HG02588 (cell line): ENCODE data around the gene TAOK2.

Experiments
- ATAC-seq: cut with Tn5 transposase; IDR thresholded peaks from one replicate; pipeline ENCODE4 v1.9.1; 2021; ENCODE audit warnings: mild to moderate bottlenecking, moderate library complexity; ENCODE audit not compliant: unreplicated experiment

Gene TAOK2

DNA sequence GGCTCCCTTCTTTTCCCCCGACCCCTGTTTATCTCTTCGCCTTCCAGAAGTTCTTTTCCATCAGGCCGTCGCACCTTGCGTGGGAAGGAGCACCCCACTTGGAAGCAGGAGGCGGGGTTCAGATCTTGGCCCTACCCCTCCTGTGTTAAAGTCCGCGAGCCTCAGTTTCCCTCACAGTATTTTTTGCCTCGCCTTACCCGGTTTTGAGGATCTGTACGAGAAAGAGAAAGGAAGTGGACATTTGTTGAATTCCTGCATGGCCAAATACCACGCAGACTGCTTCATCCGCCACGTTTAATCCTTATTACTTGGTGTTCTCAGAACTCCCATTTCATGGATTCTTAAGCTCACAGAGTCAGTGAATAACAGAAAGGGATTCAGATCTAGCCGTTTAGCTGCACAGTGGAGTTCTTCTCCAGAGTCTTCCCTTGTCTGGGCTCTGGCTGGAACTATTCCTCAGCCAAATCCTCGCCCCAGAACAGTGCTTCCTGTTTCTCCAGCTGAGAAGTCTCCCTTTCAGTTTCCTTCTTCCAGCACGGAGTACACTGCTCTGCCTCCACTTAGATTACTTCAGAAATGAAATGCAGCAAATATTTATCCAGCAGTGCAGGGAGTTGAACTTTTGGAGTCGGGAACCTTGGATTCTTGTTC is 11.2 kb upstream of the TAOK2 start:
- ATAC-seq: no peak

DNA sequence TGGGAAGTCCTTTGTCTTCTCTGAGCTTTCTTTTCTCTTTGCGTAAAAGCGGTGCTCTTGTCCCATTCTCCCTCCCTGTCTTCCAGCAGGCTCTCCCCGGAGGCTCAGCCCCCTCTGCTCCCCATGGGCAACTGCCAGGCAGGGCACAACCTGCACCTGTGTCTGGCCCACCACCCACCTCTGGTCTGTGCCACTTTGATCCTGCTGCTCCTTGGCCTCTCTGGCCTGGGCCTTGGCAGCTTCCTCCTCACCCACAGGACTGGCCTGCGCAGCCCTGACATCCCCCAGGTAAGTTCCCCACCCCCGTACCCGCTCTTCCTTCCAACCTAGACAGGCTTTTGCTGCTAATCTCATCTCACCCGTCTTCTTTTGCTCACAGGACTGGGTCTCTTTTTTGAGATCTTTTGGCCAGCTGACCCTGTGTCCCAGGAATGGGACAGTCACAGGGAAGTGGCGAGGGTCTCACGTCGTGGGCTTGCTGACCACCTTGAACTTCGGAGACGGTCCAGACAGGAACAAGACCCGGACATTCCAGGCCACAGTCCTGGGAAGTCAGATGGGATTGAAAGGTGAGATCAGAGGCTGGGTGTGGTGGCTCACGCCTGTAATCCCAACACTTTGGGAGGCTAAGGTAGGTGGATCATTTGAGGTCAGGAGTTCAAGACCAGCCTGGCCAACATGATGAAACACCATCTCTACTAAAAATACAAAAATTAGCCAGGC is 10.5 kb upstream of the TAOK2 start:
- no peak for ATAC-seq

DNA sequence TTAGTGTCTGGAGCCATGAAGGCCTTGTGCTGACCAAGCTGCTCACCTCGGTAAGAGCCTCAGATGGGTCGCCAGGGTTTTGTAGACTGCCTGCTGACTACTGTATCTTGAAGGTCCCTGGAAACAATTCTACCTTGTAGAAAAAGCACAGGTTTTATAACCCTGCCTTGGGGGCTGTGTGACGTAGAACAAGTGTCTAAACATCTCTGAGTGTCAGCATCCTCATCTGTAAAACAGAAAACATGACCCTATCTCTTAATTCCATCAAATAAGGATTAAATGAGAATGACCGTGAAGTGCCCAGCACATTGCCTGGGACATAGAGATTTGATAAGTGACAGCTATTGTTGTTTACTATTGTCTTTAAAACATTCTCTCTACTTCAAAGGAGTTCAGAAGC is 5.5 kb upstream of the TAOK2 start:
- no peak for ATAC-seq

DNA sequence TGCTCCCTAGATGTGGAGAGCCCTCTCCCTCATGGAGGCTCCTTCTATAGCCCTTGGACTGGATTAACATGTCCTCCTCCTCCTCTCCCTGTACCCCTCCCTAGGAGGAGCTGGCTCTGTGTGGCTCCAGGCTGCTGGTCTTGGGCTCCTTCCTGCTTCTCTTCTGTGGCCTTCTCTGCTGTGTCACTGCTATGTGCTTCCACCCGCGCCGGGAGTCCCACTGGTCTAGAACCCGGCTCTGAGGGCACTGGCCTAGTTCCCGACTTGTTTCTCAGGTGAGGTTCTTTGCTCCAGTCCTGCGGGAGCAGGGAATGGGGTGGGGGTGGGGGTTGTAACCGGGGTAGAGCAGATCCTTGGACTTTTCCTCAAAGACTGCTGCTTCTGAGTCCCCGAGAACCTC is 2.4 kb upstream of the TAOK2 start:
- no peak for ATAC-seq

DNA sequence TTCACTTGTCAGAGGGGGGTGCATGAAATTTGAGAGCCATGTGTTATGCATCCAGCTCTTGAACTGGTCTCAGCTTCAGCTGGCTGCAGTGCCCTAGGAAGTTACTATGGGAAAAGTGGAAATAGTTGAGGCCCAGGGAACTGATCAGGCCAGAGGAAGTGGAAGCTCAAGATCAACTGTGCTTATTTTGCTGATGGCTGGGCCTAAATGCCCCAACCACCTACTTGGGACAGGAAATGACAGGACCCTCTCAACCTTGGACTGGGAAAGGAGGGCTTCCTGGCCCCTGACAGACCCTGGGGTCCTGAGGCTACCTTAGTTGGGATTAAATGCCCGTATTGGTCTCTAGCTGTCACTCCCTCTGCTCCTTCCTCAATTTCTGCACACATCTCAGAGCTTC is 1.2 kb upstream of the TAOK2 start:
- ATAC-seq: no peak

DNA sequence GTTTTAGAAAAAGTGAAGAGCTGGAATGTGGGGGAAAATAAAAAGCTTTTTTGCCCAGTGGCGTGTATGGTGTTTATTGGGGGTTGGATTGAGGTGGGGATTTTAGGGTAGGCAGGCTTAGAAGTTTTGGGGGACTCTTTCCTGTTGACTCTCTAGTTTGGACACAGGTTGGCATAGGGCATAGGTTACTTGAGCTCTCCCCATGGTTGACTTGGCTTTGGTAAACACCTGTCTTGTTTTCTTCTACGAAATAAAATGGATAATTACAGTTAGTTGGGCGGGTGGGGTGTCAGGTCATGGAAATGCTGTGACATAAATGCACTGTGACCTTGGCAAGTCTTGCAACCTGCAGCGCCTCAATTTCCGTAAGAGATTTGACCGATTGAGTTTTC is 680 bp upstream of the TAOK2 start:
- no peak for ATAC-seq

DNA sequence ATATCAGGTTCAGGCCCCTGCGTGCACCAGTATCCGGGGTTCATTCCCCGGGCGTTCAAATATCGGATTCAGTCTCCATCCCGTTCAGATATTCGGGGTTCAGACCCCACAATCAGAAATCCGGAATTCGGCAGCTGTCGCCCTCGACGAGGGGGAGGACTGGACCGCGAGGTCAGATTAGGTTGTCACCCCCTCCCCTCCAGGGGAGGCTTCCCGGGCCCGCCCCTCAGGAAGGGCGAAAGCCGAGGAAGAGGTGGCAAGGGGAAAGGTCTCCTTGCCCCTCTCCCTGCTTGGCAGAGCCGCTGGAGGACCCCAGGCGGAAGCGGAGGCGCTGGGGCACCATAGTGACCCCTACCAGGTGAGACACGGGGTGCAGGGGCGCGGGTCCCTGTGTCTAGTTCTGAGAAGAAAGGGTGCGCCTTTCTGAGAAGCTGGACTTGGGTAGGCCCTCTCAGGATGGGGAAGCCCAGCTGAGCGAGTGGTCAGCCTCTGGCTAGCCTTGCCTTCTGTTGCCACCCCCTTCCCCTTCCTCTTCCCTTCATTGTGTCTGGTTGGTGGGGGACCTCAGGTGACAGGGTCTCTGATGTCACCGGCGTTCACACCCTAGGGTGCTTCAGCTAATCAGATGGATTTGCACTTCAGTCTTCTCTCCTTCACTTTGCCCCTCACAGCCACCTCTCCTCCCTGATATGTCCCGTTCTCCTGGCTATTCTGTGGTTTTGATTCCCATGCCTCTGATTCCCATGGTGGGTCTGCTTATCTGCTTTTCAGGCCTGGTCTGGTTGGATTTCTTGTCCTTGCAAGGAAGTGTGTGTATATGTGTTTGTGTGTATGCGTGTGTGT is 844 bp downstream of the TAOK2 start:
- ATAC-seq: no peak

DNA sequence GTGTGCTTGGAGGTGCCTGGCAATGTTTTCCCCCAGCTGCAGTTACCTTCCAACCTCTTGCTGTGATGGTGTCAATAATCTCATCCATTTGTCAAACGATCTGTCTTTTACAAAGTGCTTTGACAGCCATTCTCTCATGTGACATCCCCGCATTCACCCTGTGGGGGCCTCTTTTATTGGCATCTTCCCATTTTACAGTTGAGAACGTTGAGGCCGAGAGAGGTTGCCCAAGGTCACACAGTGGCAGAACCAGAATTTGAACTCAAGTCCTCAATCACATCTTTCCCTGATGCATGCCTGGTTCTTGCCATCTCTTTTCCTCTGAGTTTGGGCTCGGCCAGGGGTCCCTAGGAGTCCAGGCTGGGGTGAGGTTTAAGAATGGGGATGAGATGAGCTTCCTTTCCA is 1.5 kb downstream of the TAOK2 start:
- ATAC-seq: no peak

DNA sequence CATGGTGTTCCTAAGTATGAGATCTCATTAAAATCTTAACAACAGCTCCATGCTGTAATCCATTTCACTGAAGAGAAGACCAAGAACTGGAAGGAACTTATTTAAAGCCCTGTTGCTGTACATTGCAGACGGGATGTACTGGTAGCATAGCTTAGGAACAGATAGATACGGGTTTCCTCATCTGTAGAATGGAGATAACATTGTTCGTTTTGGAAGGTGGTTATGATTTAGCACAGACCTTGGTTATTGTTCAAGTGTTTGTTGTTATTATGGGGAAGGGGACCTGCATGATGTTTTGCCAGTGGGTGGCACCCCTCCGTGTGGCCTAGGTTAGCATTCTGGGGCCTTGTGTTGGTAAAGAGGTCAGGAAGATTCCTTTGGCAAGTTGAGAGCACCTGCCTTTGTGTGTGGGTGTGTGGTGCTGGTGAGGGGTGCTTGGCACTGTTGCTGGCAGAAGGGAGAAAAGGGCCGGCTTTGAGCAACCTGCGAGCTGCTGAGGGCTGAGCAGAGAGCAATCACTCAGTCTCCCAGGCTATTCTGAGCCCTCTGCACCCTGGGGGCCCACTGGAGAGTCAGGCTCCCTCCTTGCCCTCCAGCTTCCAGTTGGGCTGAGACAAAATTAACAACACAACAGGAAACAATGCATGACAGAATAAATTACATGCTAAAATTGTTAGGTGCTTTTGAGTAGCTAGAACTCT is 2.3 kb downstream of the TAOK2 start:
- no peak for ATAC-seq

DNA sequence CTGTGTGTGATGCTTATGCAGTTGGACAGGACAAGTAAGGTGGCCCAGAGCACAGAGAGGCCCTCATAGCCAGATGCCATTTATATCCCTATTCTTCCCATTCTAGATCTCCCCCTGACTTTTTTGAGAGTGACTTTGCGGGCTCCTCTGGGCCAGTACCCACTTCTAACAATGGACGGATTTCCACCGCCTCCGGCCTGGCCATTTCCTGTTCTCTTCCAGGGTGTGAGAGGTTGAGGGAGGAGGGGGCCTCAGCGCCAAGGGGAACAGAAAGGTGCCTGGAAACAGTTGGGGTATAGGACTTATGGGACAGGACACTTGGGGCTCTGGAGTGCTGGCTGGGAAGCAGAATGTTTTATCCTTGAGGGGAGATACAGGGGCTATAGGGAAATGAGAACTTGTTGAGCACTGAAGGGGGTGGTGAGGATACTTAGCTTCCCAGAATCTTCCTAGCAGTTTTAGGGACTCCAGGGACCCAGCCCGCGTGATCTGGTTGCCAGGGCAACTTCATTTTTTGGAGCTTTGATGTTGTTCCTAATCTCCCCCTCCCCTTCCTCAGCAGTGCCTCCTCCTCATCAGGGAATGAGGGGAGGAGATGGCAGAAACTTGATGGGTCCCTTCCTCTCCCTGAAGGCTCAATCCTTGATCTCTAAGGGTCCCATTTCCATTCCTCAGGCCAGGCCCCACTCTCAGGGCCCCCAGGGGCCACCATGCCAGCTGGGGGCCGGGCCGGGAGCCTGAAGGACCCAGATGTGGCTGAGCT is 3.6 kb downstream of the TAOK2 start:
- ATAC-seq: no peak

DNA sequence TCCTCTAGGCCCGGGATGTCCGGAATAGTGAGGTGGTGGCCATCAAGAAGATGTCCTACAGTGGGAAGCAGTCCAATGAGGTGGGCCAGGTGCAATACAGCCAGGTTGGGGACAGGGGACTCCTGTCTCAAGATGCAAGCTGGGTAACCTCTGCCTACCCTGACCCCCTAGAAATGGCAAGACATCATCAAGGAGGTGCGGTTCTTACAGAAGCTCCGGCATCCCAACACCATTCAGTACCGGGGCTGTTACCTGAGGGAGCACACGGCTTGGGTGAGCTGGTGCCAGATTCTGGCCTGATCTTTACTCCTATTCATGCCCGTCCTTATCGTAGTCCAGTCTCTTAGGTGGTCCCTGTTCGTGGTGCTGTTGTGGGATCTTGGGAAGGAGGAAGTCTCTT is 4.4 kb downstream of the TAOK2 start:
- ATAC-seq: no peak

DNA sequence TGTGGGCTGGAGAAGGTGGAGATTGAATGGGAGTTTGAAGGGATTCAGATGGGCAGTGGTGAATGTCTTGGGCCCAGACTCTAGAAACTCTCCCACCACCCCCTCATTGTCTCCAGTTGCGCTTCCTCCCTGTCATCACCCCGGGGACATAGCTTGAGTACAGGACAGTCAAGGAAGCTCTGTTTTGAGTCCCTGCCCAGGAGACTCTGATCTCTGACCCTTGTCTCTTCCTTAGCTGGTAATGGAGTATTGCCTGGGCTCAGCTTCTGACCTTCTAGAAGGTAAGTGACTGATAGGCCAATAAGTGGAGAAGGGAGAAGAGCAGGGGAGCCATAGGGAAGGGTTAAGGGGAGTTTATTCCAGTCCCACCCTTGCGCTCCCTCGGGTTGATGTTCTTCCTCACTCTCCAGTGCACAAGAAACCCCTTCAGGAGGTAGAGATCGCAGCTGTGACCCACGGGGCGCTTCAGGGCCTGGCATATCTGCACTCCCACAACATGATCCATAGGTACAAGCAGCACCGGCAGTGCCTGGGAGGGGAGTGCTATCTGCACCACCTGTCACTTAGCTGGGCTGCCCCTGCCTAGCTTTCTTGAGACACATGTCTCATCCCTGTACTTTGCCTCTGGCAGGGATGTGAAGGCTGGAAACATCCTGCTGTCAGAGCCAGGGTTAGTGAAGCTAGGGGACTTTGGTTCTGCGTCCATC is 5.0 kb downstream of the TAOK2 start:
- ATAC-seq: no peak

DNA sequence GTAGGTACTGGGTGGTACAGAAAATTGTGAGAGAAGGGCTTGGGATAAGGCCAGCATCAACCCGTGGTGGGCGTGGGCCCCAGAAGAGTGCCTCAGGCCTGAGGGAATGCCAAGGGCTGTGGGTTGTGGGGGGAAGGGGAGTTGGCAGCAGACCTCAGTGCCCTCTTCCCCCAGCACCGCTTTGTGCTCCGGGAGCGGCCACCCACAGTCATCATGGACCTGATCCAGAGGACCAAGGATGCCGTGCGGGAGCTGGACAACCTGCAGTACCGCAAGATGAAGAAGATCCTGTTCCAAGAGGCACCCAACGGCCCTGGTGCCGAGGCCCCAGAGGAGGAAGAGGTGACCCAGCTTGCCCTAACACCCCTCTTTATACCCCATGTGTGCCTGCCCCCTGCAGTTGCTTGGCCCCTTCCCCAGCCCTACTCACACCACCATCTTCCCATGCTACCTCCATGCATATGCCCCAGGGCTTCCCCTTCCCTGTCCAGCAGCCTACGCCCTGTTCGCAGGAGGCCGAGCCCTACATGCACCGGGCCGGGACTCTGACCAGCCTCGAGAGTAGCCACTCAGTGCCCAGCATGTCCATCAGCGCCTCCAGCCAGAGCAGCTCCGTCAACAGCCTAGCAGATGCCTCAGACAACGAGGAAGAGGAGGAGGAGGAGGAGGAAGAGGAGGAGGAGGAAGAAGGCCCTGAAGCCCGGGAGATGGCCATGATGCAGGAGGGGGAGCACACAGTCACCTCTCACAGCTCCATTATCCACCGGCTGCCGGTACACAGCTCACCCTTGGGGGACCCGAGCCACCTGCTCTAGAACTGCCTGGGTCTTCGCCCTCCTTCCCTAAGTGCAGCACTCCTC is 9.1 kb downstream of the TAOK2 start:
- ATAC-seq: no peak

DNA sequence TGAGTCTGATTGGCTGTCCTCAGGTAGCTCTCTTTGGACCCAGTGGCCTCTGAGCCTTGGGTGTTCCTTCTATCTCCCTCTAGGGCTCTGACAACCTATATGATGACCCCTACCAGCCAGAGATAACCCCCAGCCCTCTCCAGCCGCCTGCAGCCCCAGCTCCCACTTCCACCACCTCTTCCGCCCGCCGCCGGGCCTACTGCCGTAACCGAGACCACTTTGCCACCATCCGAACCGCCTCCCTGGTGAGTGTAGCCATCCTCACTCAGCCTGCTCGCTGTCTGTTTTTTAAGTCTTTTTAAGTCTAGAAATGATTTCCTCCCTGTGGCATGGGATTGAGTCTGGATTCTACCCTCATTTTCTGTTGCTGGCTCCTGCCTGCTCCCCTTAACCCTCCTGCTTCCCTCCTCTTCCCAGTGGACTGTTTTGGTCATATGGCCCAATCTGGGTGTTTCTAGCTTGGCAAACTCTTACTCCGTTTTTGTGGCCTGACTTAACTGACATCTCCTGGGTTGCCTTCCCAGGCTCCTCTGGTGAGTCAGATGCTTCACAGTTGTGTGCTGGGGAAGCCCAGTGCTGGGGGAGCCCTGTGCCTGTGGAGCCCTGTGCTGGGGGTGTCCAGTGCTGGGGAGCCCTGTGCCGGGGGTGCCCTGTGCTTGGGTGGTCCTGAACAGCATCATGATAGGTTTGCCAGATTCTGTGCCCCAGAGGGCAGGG is 9.9 kb downstream of the TAOK2 start:
- ATAC-seq: no peak

DNA sequence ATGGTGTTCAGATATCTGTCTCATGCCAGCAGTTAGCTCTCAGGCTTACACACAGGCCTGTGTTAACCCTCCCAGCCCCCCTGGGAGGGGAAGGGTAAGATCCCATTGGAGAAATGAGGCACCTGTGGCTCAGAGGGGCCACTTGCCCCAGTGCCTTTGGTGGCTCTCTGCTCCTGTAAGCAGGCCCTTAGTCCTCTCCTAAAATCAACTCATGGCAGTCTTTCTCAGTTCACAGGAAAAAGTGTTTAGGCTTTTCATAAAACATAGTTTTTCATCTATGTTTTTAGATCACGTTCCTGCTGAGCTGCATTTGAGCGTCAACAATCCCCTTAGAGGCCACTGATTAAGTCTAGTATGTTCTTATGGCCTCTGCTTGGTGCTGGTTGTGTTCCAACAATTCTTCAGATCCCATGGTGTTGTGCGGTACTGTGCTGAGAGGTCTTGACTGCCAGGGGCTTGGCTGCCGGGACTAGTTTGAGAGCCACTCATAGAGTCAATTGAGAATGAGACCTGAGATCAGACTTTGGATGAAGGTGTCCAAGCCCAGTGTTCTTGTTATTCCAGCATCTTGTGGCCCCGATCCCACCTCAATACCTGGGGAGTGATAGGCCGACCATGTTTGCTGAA is 10.6 kb downstream of the TAOK2 start:
- ATAC-seq: no peak

DNA sequence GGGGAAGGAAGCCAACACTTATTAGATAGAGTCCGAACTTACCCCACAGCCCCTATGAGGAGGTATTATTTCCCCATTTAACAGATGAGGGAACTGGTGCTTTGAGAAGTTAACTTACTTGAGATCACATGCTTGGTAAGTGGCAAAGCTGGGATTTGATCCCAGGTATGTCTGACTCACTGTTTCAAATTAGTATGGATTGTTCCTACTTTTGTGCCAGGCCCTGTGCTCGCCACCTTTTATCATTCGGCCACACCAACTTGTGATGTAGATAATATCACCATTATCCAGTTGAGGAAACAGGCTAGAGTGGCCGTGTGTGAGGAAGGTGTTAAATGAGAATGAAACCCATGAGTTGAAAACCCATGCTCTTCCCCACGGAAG is 11.1 kb downstream of the TAOK2 start:
- ATAC-seq: no peak

DNA sequence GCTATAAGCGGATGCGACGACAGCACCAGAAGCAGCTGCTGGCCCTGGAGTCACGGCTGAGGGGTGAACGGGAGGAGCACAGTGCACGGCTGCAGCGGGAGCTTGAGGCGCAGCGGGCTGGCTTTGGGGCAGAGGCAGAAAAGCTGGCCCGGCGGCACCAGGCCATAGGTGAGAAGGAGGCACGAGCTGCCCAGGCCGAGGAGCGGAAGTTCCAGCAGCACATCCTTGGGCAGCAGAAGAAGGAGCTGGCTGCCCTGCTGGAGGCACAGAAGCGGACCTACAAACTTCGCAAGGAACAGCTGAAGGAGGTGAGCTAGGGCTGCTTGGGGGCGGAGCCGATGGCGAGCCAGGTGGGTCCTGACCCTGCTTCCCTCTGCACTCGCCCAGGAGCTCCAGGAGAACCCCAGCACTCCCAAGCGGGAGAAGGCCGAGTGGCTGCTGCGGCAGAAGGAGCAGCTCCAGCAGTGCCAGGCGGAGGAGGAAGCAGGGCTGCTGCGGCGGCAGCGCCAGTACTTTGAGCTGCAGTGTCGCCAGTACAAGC is 11.7 kb downstream of the TAOK2 start:
- ATAC-seq: no peak

DNA sequence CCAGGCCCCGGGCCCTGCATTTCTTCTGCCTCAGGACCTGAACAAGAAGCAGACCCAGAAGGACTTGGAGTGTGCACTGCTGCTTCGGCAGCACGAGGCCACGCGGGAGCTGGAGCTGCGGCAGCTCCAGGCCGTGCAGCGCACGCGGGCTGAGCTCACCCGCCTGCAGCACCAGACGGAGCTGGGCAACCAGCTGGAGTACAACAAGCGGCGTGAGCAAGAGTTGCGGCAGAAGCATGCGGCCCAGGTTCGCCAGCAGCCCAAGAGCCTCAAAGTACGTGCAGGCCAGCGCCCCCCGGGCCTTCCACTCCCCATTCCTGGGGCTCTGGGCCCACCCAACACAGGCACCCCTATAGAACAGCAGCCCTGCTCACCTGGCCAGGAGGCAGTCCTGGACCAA is 12.6 kb downstream of the TAOK2 start:
- ATAC-seq: no peak
